GM18907 (cell line): ENCODE results near the gene USP32.
A peak's percentile ranks its signal among the peaks of the same experiment; 100 is the strongest.
"Not testable (repeated sequence)": the region's sequence is repeated elsewhere in the genome, so short reads cannot be mapped to it uniquely, and the experiment has no call there.

Experiments used
- ATAC-seq: cut with Tn5 transposase; IDR thresholded peaks from one replicate; pipeline ENCODE4 v1.9.1; 2021; ENCODE audit warnings: mild to moderate bottlenecking, moderate library complexity; ENCODE audit not compliant: unreplicated experiment

Gene USP32, protein sequence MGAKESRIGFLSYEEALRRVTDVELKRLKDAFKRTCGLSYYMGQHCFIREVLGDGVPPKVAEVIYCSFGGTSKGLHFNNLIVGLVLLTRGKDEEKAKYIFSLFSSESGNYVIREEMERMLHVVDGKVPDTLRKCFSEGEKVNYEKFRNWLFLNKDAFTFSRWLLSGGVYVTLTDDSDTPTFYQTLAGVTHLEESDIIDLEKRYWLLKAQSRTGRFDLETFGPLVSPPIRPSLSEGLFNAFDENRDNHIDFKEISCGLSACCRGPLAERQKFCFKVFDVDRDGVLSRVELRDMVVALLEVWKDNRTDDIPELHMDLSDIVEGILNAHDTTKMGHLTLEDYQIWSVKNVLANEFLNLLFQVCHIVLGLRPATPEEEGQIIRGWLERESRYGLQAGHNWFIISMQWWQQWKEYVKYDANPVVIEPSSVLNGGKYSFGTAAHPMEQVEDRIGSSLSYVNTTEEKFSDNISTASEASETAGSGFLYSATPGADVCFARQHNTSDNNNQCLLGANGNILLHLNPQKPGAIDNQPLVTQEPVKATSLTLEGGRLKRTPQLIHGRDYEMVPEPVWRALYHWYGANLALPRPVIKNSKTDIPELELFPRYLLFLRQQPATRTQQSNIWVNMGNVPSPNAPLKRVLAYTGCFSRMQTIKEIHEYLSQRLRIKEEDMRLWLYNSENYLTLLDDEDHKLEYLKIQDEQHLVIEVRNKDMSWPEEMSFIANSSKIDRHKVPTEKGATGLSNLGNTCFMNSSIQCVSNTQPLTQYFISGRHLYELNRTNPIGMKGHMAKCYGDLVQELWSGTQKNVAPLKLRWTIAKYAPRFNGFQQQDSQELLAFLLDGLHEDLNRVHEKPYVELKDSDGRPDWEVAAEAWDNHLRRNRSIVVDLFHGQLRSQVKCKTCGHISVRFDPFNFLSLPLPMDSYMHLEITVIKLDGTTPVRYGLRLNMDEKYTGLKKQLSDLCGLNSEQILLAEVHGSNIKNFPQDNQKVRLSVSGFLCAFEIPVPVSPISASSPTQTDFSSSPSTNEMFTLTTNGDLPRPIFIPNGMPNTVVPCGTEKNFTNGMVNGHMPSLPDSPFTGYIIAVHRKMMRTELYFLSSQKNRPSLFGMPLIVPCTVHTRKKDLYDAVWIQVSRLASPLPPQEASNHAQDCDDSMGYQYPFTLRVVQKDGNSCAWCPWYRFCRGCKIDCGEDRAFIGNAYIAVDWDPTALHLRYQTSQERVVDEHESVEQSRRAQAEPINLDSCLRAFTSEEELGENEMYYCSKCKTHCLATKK (N-terminal part only)

GRCh38 chr17:60392042-60392844, at the start of gene USP32:
Gene USP32, minus strand, starts transcription at chr17:60392133. Its CDS starts 194 bp downstream, at chr17:60391939.
- peak; percentile 82 for ATAC-seq

DNA sequence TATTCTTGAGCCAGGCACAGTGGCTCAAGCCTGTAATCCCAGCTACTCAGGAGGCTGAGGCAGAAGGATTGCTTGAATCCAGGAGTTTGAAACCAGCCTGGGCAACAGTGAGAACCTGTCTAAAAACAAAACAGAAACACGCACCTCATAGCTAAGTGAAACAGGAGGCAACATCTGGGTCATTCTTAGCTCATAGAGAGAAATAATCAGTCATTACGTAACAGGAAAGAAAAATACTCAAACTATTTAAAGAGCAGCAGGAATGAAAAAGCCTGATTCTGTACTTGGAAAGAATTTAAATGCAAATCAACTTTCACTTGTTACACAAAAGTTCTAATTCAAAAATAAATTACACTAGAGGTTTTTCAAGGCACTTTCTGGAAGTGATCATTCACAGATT, 47.6 kb upstream of the USP32 start:
- ATAC-seq, result no peak

DNA sequence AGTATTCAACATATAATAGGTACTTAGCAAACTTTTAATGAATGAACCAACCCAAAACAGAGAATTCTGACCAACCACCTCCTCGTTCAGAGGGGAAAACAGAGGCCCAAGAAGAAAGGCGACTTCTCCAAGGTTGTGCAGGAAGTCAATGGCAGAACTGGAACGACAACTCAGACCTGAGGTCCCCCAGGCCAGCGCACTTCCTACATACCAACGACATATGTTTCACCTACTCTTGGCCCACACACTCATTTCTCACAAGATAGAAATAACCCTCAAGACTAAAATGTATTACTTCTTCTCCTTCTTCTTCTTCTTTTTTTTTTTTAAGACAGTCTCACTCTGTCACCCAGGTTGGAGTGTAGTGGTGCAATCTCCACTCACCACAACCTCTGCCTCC, 44.7 kb upstream of the USP32 start:
- no peak for ATAC-seq

DNA sequence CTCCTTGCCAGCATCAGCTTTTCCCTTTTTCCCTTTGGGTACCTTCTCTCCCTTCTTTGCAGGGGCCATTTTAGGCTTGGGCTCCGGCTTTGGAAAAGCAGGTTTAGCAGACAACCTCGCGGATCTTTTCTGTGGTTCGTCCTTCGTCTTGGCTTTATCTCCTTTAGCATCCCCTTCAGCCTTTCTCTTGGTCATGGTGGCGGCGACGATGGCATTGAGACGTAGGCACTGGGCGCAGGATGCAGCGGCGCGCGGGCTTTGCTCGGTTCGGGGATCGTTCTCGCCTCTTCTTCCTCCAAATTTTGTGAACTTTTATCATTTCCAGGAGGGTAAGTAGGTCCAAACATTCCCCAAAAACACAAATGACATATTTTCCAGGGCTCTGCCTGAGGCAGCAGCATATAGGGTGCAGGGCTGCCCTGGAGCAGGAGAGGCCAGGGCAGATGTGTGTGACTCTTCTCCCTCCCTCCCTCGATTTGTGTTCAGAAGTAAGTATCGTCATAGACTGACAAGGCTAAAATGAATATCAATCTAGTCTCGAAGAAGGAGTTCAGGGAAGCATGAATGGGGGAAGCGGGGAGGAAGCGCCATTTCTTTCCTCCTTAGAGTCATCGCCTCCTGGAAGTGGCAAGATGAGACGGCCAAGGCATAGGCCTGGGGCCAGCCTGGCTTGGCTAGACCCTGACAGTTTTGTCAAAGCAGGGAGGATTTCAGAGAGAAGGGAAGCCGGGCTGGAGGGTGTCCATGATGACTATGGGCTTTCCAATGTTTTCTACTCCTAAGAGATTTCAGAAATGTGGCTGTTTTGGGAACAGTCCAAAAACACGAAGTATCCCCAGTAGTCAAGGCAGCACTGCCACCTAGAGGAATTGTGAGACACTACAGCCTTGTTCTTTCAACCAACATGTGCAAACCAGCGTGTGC, 43.6 kb upstream of the USP32 start:
- no peak for ATAC-seq

DNA sequence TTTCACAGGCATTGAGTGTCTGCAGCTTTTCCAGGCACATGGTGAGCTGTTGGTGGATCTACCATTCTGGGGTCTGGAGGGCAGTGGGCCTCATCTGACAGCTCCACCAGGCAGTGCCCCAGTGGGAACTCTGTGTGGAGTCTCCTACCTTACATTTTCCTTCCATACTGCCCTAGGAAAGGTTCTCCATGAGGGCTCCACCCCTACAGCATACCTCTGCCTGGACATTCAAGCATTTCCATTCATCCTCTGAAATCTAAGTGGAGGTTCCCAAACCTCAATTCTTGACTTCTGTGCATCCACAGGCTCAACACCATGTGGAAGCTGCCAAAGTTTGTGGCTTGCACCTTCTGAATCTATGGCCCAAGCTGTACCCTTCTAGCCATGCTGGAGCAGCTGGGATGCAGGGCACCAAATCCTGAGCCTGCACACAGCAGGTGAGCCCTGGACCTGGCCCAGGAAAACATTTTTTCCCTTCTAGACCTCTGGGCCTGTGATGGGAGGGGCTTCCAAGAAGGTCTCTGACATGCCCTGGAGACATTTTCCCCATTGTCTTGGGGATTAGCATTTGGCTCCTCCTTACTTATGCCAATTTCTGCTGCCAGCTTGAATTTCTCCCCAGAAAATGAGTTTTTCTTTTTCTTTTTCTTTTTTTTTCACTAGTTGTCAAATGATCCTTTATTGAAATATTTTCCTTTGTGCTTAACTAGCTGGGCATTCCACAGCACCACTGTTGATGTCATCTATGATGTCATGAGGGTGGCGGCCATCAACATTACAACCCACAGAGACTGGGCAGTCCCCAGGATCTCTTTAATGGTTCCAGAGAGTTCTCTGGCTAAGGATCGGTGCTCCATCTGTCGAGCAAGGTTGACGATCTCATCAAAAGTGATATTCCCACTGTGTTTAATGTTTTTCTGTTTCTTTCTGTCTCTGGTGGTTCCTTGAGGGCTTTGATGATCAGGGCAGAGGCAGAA, 41.4 kb upstream of the USP32 start:
- not testable (repeated sequence) for ATAC-seq

GRCh38 chr17:60430561-60430960, 38.6 kb upstream of the USP32 start:
- ATAC-seq, result not testable (repeated sequence)

DNA sequence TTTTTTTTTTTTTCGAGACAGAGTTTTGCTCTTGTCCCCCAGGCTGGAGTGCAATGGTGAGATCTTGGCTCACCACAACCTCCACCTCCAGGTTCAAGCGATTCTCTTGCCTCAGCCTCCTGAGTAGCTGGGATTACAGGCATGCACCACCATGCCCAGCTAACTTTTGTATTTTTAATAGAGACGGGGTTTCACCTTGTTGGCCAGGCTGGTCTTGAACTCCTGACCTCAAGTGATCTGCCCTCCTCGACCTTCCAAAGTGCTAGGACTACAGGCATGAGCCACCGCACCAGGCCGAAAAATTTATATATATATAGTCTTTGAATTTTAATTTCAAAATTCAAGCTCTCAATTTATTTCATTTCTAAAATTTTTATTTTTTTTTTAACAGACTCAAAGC, 36.6 kb upstream of the USP32 start:
- not testable (repeated sequence) for ATAC-seq

DNA sequence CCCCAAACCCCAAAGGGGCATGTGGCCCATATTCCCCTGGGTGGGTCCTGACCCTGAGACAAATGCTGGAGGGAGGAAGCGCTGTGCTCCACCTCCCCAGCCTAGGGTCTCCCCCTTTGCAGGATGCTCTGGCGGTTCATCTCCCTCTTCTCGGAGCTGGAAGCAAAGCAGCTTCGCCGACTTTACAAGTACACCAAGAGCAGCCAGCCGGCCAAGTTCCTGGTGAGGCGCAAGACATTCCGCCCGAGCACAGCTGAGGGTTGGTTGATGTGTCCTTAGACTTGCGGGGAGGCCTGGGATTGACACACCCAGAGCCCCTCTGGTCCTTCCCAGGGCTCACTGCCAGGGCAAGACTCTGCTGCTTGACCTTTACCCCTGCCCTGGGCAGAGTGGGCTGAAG, 34.7 kb upstream of the USP32 start:
- no peak for ATAC-seq

DNA sequence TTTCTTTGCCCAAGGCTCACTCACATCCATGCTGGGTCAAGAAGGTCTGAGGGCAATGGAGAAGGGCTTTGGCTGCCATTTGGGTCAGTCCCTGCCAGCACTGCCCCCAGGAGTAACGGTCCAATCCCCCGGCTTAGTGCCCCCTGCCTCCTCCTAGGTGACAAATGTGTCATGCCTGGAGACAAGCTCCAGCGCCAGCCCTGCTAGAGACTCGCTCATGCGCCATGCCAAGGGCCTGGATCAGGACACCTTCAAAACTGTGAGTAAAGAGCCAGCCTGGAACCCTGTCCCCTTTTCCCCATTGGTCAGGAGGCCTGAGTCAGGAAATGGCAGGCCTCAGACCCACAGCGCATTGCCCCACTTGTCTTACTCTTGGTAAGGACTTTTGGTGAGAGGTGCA, 33.7 kb upstream of the USP32 start:
- no peak for ATAC-seq

DNA sequence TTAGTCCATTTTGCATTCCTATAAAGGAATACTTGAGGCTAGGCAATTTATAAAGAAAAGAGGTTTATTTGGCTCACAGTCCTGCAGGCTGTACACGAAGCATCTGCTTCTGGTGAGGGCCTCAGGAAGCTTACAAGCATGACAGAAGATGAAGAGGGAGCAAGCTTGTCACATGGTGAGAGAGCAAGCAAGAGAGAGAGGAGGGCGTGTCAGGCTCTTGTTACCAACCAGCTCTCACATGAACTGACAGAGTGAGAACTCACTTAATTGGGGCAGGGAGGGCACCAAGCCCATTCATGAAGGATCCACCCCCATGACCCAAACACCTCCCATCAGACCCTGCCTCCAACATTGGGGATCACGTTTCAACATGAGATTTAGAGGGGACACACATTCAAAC, 31.9 kb upstream of the USP32 start:
- ATAC-seq, result no peak

- no peak for ATAC-seq
Measured at GRCh38 chr17:60422162-60422665, 30.3 kb upstream of the USP32 start, which contains the start of gene CHCT1. Gene CHCT1, plus strand, starts transcription at chr17:60422489. Its CDS starts 104 bp downstream, at chr17:60422593.

DNA sequence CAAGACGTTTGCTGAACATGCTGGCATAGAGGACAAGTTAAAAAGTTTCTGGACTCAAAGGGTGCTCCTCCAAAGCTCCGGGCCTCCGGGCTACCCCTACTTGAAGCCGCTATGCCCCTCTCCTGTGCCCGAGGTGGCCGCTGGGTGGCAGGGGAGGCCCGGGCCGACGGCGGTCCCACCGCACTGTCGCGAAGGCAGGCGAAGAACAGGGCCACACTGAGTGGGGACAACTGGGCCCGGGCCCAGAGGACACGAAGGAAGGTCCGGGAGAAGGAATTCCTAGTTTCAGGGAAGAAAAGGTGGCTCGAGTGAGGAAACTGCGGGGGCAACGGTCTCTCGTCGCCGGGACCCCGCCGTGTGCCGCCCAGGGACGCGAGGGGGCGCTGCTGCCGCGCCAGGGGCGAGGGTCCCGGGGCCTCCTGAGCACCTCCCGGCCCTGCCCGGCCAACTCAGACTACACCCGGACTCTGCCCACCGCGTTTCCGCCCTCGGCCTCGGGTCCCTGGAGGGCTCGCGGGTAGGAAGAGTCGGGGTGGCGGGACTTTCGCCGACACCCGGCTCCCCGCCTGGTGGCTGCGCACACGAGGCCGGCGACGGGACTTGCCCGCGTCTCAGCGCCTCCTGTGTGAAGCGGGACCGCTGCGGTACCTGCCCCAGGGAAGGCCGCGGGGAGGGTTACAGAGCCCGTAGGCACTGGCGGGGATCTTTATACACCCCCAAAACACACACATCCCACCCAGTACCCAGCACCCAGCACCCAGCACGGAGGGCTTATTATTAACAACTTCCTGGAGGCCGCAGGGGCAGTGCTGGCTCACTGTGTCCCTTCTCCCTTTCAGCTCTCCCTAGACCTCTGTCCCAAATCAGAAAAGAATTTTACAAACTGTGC, 29.6 kb upstream of the USP32 start:
- ATAC-seq, result peak; percentile 87

DNA sequence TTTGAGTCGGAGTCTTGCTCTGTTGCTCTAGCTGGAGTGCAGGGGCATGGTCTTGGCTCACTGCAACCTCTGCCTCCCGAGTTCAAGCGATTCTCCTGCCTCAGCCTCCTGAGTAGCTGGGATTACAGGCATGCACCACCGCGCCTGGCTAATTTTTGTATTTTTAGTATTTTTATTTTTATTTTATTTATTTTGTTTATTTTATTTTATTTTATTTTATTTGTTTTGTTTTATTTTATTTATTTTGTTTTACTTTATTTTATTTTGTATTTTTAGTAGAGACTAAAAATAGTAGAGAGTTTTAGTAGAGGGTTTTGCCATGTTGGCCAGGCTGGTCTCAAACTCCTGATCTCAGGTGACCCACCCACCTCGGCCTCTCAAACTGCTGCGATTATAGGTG, 27.9 kb upstream of the USP32 start:
- not testable (repeated sequence) for ATAC-seq

- not testable (repeated sequence) for ATAC-seq
Measured at GRCh38 chr17:60419003-60419402, 27.1 kb upstream of the USP32 start.

- ATAC-seq, result no peak
Measured at GRCh38 chr17:60416368-60416925, 24.5 kb upstream of the USP32 start.

- no peak for ATAC-seq
Measured at GRCh38 chr17:60415146-60415545, 23.2 kb upstream of the USP32 start.
